A549 treated with dexamethasone at 1 μM for 4 hours (cell line): ENCODE measurements around the gene CAPN6. TPM values are rescaled to one million over a fixed set of nuclear protein-coding genes. Genes with fewer than 3 reads are reported as not detected.

Source experiments
- total RNA-seq: library from RNA; stranded (reverse); fragments of 200-300 nt; extraction: Qiagen RNA extraction; gene quantifications from 5 replicates; pipeline ENCODE4 v1.2.3, GENCODE V29; 2022

The CAPN6 gene, protein sequence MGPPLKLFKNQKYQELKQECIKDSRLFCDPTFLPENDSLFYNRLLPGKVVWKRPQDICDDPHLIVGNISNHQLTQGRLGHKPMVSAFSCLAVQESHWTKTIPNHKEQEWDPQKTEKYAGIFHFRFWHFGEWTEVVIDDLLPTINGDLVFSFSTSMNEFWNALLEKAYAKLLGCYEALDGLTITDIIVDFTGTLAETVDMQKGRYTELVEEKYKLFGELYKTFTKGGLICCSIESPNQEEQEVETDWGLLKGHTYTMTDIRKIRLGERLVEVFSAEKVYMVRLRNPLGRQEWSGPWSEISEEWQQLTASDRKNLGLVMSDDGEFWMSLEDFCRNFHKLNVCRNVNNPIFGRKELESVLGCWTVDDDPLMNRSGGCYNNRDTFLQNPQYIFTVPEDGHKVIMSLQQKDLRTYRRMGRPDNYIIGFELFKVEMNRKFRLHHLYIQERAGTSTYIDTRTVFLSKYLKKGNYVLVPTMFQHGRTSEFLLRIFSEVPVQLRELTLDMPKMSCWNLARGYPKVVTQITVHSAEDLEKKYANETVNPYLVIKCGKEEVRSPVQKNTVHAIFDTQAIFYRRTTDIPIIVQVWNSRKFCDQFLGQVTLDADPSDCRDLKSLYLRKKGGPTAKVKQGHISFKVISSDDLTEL
- 0.02 TPM in 1 of 5 replicates, not detected in the others for total RNA-seq

DNA sequence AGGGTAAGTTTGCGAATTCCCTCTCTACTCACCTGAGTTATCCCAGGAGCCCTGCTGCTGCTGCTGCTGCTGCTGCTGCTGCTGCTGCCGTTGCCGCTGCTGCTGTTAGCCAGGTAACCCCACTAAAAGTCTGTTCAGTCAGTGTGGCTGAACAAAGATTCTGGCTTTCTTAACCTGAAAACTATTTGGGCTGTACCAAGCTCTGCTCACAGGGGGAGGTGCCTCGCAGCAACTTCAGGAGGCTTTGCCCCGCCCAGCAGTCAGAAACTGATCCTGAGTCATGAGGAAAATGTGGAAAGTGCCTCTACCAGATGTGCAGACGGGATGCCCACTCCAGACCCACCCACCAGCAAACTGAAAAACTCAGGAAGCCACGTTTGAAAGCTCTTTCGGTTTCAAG lies at the start of gene CAPN6:
CAPN6 (minus strand) TSS at position 145 of the 400 bp plus-strand sequence. CDS start 6,547 bp downstream, outside the sequence.

Other genes with a start within 250 kb of the CAPN6 start
- gene PAK3, start 174.3 kb downstream of the CAPN6 start, total RNA-seq, result 0.02 to 0.16 TPM (median 0.04 TPM) in 4 of 5 replicates, not detected in the other
- not detected in 5 replicates for gene DCX, start 141.7 kb upstream of the CAPN6 start, total RNA-seq
- not detected in 5 replicates for gene SERTM2, start 241.2 kb upstream of the CAPN6 start, total RNA-seq